ENCODE data around the gene FLT3.

Gene FLT3

DNA sequence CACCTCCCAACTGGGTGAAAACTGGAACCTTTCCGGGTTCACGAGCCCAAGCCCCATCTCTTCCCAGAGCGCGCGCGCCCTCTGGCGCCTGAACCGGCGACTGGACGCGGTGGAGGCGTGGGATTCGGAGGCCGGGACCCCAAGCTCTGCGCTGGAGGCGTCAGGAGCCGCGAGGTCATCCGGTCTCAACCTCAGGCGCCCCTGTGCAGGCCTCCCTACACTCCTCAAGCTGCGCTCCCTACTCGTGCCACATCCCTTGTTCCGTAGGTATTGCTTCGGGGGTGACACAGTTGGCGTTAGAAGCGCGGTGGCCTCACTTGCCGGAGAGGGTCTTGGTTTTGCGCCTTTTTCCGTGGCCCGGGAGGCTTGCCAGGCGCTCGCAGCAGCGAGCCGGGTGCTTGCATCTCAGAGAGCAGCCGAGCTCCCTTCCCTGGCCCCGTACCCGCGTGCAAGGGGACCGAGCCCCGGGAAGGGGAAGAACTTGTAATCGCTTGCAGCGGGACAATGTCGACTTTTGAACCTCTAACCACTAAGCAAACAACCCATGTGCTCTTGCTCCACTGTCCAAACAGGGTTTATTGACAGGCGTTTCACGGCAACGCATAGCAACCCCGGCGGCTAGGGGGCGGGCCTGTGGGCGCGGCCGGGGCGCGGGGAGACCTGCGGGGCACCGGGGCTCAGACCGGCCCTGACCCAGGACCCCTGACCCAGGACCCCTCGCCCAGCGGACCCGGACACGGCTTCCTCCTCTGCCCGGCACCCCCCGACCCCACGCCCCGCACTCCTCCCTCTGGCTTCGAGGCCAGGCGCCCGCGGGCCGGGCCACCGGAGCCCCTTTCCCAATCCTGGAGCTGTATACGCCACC is 139.8 kb downstream of the FLT3 start:
- no peaks in the 10 kb centered on the region for H3K79me2 ChIP-seq (ENCODE audit: control insufficient read depth, insufficient read depth, low read length, unreplicated experiment)
- H3K27ac ChIP-seq (ENCODE audit: low read depth, low read length) = no peak overlapping the region
- no peaks in the 10 kb centered on the region for H3K36me3 ChIP-seq (ENCODE audit: insufficient read depth, low read length)
- no peak overlapping the region for H2AFZ ChIP-seq (ENCODE audit: low read length, unreplicated experiment)
- H3K4me1 ChIP-seq (ENCODE audit: control insufficient read depth, insufficient read depth, low read length, unreplicated experiment) = no peaks in the 10 kb centered on the region
- H3K27me3 ChIP-seq (ENCODE audit: insufficient read depth, low read length) = peaks cover 96% of the 10 kb centered on the region
- H3K4me3 ChIP-seq (ENCODE audit: low read depth, low read length) = peak overlapping the region; percentile 55

DNA sequence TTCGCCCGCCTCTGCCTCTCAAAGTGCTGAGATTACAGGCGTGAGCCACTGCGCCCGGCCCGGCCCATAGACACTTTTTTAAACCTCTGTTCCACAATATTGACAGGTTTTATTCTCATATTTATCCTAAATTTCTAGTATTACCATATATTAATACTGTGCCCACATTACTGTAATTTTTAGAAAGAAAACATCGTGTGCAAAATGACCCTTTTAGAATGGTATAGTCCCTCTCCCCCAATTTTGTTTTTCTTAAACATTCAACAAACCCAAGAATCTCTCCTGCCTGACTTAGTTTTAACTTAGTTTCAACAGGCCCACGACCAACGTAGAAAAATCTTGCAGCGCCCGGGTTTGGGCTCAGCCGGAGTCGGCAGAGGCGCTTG is 140.4 kb downstream of the FLT3 start:
- no peaks in the 10 kb centered on the region for H3K36me3 ChIP-seq (ENCODE audit: insufficient read depth, low read length)
- H3K4me3 ChIP-seq (ENCODE audit: low read depth, low read length) = peak overlapping the region; percentile 55; the same call in 1 of the 2 replicates
- no peak overlapping the region for H2AFZ ChIP-seq (ENCODE audit: low read length, unreplicated experiment)
- H3K27ac ChIP-seq (ENCODE audit: low read depth, low read length) = no peak overlapping the region
- H3K4me1 ChIP-seq (ENCODE audit: control insufficient read depth, insufficient read depth, low read length, unreplicated experiment) = no peaks in the 10 kb centered on the region
- H3K79me2 ChIP-seq (ENCODE audit: control insufficient read depth, insufficient read depth, low read length, unreplicated experiment) = no peaks in the 10 kb centered on the region
- peaks cover 96% of the 10 kb centered on the region for H3K27me3 ChIP-seq (ENCODE audit: insufficient read depth, low read length)

DNA sequence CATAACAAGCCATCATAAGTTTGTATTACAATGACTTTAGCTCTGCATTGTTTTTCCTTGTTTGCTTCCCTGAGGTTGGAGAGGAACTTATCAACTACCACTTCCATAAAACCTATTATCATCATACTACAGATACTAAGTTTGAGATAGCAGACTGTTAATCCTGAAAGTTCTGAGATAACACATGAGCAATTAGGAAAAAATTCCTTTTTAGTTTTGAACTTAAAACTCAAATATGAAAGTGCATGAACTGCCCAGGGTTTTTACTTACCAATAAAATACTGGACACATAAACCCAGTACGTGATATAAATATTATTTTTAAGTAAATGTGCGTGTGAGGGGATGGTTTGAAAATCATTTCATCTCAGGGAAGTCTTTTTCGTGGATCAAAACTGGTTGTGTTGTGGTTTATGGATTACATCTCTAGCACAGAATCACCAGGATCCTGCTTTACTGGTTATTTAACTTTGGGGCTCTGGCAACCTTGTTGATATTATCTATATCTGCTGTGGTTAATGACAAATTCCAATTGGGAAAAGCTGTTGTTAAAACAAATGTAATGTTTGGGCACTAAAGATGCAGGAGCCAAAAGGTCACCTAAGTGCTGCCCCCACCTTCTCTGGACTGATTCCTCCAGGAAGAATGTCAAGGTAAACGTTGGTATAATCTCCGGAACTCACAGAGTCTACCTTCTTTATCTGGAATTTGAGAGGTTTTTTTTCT is 143.6 kb downstream of the FLT3 start:
- H3K79me2 ChIP-seq (ENCODE audit: control insufficient read depth, insufficient read depth, low read length, unreplicated experiment) = no peaks in the 10 kb centered on the region
- no peak overlapping the region for H3K27ac ChIP-seq (ENCODE audit: low read depth, low read length)
- no peaks in the 10 kb centered on the region for H3K4me1 ChIP-seq (ENCODE audit: control insufficient read depth, insufficient read depth, low read length, unreplicated experiment)
- no peak overlapping the region for H2AFZ ChIP-seq (ENCODE audit: low read length, unreplicated experiment)
- no peak overlapping the region for H3K4me3 ChIP-seq (ENCODE audit: low read depth, low read length)
- H3K27me3 ChIP-seq (ENCODE audit: insufficient read depth, low read length) = peaks cover 96% of the 10 kb centered on the region
- H3K36me3 ChIP-seq (ENCODE audit: insufficient read depth, low read length) = no peaks in the 10 kb centered on the region

DNA sequence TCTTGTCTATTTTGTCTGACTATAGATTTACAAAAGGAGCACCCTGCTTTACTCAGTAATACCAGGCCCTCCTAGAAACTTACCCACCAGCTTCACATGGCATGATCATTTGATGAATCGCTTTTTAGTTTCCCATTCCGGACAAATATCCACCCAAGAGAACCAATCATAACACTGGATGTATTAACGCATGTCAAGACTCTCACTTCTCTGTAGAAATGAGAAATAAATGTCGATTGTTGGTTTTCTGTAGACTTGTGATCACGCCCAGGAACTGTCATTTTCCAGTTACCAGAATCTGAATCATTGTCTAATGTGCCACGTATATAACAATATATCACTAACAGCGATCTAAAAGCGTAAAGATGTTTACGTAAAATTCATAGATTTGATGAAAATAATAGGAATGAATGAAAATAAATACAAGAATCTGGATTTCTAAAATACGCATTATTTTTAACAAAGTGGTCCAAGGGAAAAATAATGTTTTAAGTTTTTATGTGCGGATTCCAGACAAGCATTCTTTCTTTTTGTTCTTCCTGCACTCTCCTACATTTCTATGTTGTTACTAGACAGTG is 145.3 kb downstream of the FLT3 start:
- no peak overlapping the region for H3K27ac ChIP-seq (ENCODE audit: low read depth, low read length)
- H3K79me2 ChIP-seq (ENCODE audit: control insufficient read depth, insufficient read depth, low read length, unreplicated experiment) = no peaks in the 10 kb centered on the region
- no peaks in the 10 kb centered on the region for H3K36me3 ChIP-seq (ENCODE audit: insufficient read depth, low read length)
- H3K4me1 ChIP-seq (ENCODE audit: control insufficient read depth, insufficient read depth, low read length, unreplicated experiment) = no peaks in the 10 kb centered on the region
- no peak overlapping the region for H3K4me3 ChIP-seq (ENCODE audit: low read depth, low read length)
- no peak overlapping the region for H2AFZ ChIP-seq (ENCODE audit: low read length, unreplicated experiment)
- peaks cover 88% of the 10 kb centered on the region for H3K27me3 ChIP-seq (ENCODE audit: insufficient read depth, low read length)

DNA sequence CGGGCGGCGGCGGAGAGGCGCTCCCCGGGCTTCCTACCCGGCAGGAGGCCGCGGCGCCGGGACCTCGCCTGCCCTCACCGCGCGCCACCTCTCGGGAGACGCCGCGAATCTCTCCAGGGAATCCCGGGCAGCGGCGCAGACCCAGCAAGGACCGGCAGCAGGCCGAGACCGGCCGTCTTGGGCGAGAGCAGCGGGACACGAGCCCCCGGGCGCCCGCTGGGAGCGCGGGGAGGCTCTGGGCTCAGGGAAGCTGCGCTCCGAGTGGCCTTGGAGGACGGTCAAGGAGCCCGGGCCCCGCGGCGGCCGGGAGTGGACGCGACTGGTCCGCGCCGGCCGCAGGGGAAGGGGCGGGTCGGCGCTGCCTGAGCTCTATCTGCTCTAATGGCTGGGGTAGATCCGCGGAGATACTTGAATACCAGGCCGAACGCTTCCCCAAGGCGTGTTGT is 145.9 kb downstream of the FLT3 start:
- Histone ChIP-seq H3K4me3 (ENCODE audit: low read depth, low read length) (peak overlapping the region; percentile 66), H3K36me3 (ENCODE audit: insufficient read depth, low read length) (no peaks in the 10 kb centered on the region), H2AFZ (ENCODE audit: low read length, unreplicated experiment) (no peak overlapping the region), H3K4me1 (ENCODE audit: control insufficient read depth, insufficient read depth, low read length, unreplicated experiment) (no peaks in the 10 kb centered on the region), H3K79me2 (ENCODE audit: control insufficient read depth, insufficient read depth, low read length, unreplicated experiment) (no peaks in the 10 kb centered on the region), H3K27ac (ENCODE audit: low read depth, low read length) (no peak overlapping the region), H3K27me3 (ENCODE audit: insufficient read depth, low read length) (peaks cover 84% of the 10 kb centered on the region)

DNA sequence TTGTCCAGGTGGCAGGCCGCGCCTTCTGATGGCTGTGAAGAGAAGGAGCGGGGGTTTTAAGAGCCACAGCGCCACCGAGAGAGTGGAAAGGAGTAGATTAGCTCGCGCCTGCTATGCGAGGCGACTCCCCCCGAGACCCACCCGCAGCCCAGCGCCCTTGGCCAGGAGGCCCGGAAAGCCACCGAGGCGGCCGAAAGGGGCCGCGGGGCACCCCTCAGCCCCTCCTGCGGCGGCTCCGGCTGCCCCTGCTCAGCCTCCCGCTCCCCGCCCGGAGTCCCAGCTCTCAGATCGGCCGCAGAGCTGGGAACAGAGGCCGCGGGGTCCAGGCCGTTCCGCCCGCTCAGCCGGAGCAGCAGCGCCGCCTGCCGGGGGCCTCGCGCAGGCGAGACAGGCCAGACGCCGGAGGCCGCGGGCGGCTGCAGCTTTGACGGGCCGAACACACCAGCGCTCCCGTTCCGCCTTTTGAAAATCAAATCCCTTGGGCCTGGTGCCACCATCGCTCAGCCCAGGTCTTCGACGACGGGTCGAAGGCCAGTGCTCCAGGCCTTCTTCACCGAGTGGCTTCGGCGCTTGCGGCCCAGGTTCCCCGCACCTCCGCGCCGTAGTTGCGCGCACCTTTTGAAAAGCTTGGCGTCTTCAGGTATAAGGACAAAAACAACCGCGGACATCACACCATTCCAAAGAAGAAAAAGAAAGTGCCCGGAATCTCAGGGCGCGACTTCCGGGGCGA is 146.5 kb downstream of the FLT3 start:
- peak overlapping the region; percentile 58 for H2AFZ ChIP-seq (ENCODE audit: low read length, unreplicated experiment)
- no peaks in the 10 kb centered on the region for H3K79me2 ChIP-seq (ENCODE audit: control insufficient read depth, insufficient read depth, low read length, unreplicated experiment)
- peak overlapping the region; percentile 66 for H3K4me3 ChIP-seq (ENCODE audit: low read depth, low read length)
- H3K27ac ChIP-seq (ENCODE audit: low read depth, low read length) = no peak overlapping the region
- H3K36me3 ChIP-seq (ENCODE audit: insufficient read depth, low read length) = no peaks in the 10 kb centered on the region
- no peaks in the 10 kb centered on the region for H3K4me1 ChIP-seq (ENCODE audit: control insufficient read depth, insufficient read depth, low read length, unreplicated experiment)
- H3K27me3 ChIP-seq (ENCODE audit: insufficient read depth, low read length) = peaks cover 78% of the 10 kb centered on the region
